HCEC 1CT (cell line): ENCODE measurements around the gene HES2.
"Not testable (repeated sequence)": the region's sequence is repeated elsewhere in the genome, so short reads cannot be mapped to it uniquely, and the experiment has no call there.

Experiments
- DNase-seq: peaks from one replicate; pipeline ENCODE4 v3.0.0-alpha.2; 2017

Gene HES2

GRCh38 chr1:6435129-6435528, 15.4 kb upstream of the HES2 start:
- no peak for DNase-seq

DNA sequence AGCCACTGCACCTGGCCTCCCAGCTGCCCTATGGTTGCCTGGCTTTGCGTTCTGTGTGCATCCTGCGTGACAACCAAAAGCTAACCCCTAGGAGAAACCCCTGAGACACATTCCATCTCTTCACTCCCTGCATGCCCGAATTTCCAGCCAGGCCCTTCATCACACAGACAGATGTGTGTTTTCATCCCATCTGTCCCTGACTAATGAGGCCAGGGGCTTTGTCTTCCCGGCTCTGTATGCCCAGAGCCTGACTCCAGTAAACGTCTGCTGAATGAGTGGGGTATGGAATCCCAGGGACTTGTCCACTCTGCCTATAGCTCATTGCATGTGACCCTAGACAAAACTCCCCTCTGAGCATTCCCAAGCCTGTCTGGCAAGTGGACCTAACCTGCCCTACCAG, 14.5 kb upstream of the HES2 start:
- DNase-seq, result no peak

- not testable (repeated sequence) for DNase-seq
Measured at GRCh38 chr1:6431645-6432579, 12.2 kb upstream of the HES2 start.

GRCh38 chr1:6429660-6430411, 10.1 kb upstream of the HES2 start:
- not testable (repeated sequence) for DNase-seq

GRCh38 chr1:6428453-6428852, 8.7 kb upstream of the HES2 start:
- DNase-seq, result not testable (repeated sequence)

DNA sequence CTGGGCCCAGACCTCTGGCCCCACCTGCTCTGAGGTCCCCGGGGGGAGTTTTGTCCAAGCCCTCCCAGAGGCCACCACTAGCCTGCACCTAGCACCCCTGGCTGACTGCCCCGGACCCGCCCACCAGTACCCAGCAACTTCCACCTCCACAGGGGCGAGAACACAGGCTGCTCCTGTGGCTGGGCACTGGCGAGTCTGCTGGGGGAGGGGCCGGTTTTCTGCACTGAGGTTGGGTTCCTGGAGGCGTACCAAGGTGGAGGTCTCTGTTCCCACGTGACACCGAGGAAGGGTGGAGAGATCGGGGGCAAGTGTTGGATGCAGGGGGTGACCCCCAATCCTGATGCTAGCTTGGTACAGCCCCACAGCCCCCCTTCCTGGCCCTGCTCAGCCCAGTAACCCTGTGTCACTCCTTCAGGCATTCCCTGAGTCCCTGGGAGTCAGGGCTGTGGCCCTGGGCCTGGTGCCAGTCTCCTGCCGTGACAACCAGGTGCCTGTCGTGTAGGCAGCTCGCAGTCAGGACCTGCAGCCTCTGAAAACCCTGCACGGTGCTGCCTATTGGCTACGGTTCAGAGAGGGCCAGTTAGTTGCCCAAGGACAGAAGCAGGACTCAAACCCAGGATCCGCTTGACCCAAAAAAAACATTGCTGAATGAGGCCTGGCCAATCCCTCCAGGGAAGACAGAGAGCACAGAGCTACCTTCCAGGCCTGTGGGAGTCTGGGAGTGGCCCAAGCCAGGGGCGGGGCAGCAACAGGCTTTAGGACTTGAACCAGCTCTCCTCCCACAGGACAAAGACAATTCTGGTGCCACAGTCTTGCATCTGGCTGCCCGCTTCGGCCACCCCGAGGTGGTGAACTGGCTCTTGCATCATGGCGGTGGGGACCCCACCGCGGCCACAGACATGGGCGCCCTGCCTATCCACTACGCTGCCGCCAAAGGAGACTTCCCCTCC, 8.0 kb upstream of the HES2 start:
- no peak for DNase-seq

DNA sequence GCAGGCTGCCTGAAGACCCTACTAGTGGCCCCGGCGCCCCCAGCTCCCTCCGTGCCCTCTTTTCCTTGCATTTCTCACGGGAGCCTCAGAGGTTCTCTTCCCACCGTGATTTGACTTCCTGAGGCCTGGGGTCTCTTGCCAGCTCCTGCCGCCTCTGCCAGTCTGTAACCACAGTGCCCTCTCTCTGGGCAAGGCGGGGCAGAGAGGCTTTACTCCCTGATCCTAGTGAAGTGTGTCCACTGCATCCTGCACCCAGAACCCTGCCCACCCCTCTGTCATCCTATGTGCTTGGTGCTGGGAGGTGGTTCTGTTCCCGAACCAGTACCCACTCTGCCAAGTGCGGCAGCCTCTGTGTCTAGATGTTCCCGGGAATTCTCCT, 7.2 kb upstream of the HES2 start:
- DNase-seq, result no peak

GRCh38 chr1:6426277-6426971, 6.7 kb upstream of the HES2 start:
- no peak for DNase-seq

- no peak for DNase-seq
Measured at GRCh38 chr1:6425658-6426057, 5.9 kb upstream of the HES2 start.

- DNase-seq, result no peak
Measured at GRCh38 chr1:6424619-6425593, 5.2 kb upstream of the HES2 start, which contains the start of gene ESPN. ESPN (plus strand) TSS chr1:6424776; CDS start chr1:6424956, 180 bp downstream.

DNA sequence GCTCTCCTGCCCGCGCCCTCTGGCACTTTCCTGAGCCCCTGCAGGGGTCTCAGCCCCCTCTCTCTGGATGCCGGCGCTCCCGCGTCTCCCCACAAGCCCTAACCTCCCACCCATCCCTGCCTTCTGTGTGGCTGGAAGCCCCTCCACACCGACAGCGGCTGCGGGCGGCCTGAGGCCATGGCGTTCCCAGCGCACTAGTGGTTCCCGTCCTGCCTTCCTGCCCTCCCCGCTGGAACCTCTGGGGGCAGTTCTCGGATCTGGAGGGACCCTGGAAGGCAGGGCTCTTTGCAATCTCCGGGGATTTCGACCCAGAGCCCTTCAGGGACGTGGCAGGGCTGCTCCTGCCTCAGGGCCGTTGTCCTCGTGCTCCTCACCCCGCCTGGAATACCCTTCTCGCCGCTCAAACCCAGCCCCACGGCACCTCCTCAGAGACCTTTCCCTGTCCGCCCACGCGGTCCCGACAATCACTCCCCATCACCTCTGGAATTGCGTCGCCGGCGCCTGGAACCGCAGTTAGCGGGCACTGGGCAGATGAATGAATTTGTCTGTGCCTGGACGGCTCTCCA, 4.4 kb upstream of the HES2 start:
- no peak for DNase-seq

DNA sequence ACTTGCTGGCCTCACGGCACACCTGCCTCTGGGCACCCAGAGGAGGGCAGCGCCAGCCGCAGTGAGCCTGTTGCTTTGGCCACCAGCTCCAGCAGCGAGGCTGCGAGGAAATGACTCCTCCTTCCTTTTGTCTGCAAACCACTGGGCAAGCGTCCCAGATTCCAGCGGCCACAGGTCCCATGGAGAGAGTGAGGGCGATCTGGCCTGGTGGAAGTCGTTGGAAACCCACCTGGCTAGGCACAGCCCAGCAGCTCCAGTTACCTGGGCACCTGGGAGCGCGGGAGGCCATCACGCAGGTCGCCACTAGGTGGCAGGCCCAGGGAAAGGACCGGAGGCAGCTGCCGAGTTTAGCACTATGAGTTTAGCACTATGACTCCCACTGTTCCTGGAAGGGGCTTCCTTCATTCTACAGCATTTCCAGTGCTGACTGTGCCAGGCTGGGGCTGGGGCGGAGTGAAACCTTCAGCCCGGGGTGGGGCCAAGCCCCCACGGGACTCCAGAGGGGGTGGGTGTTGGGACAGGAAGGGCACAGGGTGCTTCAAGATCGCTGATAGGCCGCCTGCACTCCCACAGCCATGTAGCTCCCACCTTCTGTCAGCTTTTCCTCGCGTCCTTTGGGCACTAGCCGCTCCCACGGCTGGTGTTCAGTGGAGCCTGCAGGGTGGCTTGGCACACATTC, 3.7 kb upstream of the HES2 start:
- no peak for DNase-seq

- no peak for DNase-seq
Measured at GRCh38 chr1:6421266-6421665, 1.5 kb upstream of the HES2 start.

- DNase-seq, result no peak
Measured at GRCh38 chr1:6420454-6421042, 829 bp upstream of the HES2 start.

DNA sequence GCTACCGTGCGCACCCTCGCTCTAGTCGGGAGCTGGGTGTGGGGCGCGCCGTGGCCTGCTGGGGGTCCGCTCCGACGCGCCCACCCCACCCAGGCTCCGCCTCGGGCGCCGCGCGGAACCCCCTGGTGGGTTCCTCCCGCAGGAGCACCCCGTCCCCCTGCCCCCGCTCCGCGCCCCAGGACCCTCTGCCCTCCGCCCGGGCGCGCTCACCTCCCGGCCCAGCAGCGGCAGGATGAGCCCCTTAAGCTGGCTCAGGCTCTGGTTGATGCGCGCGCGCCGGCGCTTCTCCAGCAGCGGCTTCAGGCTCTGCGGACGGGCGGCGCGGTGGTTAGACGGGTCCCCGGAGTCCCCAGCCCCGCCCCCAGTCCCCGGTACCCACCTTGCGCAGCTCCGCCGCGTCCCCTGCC, 319 bp downstream of the HES2 start:
- no peak for DNase-seq

DNA sequence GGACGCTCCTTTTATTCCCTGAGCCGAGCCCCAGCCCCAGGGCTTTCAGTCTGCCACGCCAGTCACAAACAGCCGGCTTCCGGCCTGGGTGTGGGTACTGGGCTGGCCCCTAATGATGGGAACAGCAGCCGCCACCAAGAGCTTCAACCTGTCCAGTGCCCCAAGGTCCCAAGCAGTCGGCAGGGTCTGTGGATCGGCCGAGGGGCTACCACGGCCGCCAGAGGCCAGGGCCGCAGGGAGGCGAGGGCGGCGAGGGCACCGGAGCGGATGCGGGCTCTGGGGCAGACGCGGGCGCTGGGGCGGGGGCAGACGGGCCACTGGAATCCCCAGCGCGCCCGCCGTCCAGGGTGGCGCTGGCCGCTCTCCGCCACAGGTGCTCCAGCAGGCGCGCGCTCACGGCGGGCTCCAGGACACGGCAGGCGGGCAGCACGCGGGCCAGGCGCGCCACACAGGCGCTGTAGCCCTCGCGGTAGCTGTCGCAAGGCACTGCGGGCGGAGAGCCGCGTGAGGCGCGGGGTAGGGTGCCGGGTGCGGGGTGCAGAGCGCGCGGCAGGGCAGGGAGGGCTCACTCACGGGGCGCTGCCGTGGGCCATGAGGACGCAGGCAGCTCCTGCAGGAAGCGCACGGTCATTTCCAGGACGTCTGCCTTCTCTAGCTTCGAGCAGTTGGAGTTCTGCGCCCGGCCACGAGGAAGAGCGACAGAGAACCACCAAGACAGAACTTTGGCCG, 887 bp downstream of the HES2 start:
- DNase-seq, result no peak

DNA sequence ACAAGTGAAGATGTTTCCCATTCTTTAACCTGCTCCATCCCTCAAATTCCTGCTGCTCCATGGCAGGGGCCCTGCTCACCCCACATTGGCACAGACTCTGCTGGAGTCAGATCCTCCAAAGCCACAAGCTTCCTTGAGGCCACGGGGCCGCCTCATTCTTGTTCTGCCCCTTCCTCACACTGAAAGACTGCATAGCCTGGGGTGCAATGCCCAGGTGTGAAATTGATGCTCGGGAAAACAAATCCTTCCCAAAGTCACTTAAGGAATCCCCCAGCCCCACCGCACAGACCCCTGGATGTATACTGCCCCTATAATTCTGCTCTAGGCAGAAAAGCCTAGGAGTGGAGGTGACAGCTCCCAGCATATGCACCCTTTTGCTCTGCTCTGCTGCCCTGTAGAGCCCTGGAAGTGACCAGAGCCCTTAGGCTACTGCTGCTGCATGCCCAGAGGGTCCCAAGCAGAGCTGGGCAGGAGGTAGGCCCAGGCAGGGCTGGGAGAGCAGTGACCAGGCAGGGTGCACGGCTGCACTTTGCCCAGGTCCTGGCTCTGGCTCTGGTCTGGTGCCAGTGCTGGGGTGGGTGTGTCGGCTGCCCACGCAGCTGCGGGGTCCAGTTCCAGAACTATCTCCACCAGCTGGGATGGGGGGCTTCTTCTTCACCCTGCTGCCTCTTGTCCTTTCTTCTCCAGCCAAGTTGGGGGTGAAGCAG, 1.6 kb downstream of the HES2 start:
- DNase-seq, result no peak

- no peak for DNase-seq
Measured at GRCh38 chr1:6416906-6417305, 2.8 kb downstream of the HES2 start.
